Neural progenitor cell (in vitro differentiated cells): ENCODE data around the gene EAF1. TPM values are rescaled to one million over a fixed set of nuclear protein-coding genes. Genes with fewer than 3 reads are reported as not detected.

ENCODE experiments used
- DNase-seq: peaks from one replicate; pipeline ENCODE4 v3.0.0-alpha.2; 2016; ENCODE audit warnings: low spot score
- H2AFZ ChIP-seq: fragments of 200-600 bp; sonication (generic); replicated peaks from 2 replicates; pipeline ENCODE4 v1.6.1; 2016; ENCODE audit warnings: antibody characterized with exemption
- H3F3A ChIP-seq: fragments of 200-600 bp; sonication (generic); 2 replicates; pipeline ENCODE4 v1.6.1; 2016; ENCODE audit warnings: antibody characterized with exemption, low read depth
- H3K27ac ChIP-seq: fragments of 200-600 bp; sonication (generic); 2 replicates; pipeline ENCODE4 v1.5.1; 2016; ENCODE audit warnings: mild to moderate bottlenecking
- H3K27me3 ChIP-seq: fragments of 200-600 bp; sonication (generic); 2 replicates; pipeline ENCODE4 v1.6.1; 2016; ENCODE audit warnings: mild to moderate bottlenecking, moderate library complexity
- H3K36me3 ChIP-seq: fragments of 200-600 bp; sonication (generic); 2 replicates; pipeline ENCODE4 v1.5.1; 2016
- H3K4me1 ChIP-seq: fragments of 200-600 bp; sonication (generic); 2 replicates; pipeline ENCODE4 v1.6.1; 2016; ENCODE audit warnings: mixed run types
- H3K4me2 ChIP-seq: fragments of 200-600 bp; sonication (generic); 2 replicates; pipeline ENCODE4 v1.6.1; 2016
- H3K4me3 ChIP-seq: fragments of 200-600 bp; sonication (generic); 2 replicates; pipeline ENCODE4 v1.5.1; 2016
- H3K79me2 ChIP-seq: fragments of 200-600 bp; sonication (generic); 2 replicates; pipeline ENCODE4 v1.6.1; 2016; ENCODE audit warnings: low read depth
- H3K9ac ChIP-seq: fragments of 200-600 bp; sonication (generic); 2 replicates; pipeline ENCODE4 v1.6.1; 2016
- H3K9me3 ChIP-seq: fragments of 200-600 bp; sonication (generic); 2 replicates; pipeline ENCODE4 v1.5.1; 2016; ENCODE audit warnings: low read depth
- H4K20me1 ChIP-seq: fragments of 200-600 bp; sonication (generic); 2 replicates; pipeline ENCODE4 v1.6.1; 2016; ENCODE audit warnings: low read depth
- H3K27ac Mint-ChIP-seq: 3 replicates; pipeline ENCODE4 v1.8.0; 2021; ENCODE audit warnings: mixed read lengths
- H3K27me3 Mint-ChIP-seq: 2 replicates; pipeline ENCODE4 v1.8.0; 2022; ENCODE audit warnings: low read depth, mild to moderate bottlenecking, inconsistent platforms, moderate library complexity, mixed read lengths; ENCODE audit not compliant: insufficient read depth
- H3K36me3 Mint-ChIP-seq: 3 replicates; pipeline ENCODE4 v1.8.0; 2021; ENCODE audit warnings: mixed read lengths
- H3K4me1 Mint-ChIP-seq: 3 replicates; pipeline ENCODE4 v1.8.0; 2021; ENCODE audit warnings: mixed read lengths
- H3K4me3 Mint-ChIP-seq: 3 replicates; pipeline ENCODE4 v1.8.0; 2021; ENCODE audit warnings: mild to moderate bottlenecking, moderate library complexity, mixed read lengths
- H3K9me3 Mint-ChIP-seq: 3 replicates; pipeline ENCODE4 v1.8.0; 2020; ENCODE audit warnings: mixed read lengths
- CTCF ChIP-seq: fragments of 200-600 bp; sonication (generic); IDR thresholded peaks from 2 replicates; pipeline ENCODE4 v1.5.1; 2017; ENCODE audit warnings: antibody characterized with exemption, mild to moderate bottlenecking
- EZH2 ChIP-seq: fragments of 200-600 bp; sonication (generic); IDR thresholded peaks from 2 replicates; pipeline ENCODE4 v1.6.1; 2017; ENCODE audit warnings: antibody characterized with exemption, mild to moderate bottlenecking, moderate library complexity
- EZH2phosphoT487 ChIP-seq: fragments of 200-600 bp; sonication (generic); IDR thresholded peaks from 2 replicates; pipeline ENCODE4 v1.6.1; 2017; ENCODE audit warnings: antibody characterized with exemption
- total RNA-seq: library from RNA; depleted of rRNA; stranded (reverse); fragments of >200 nt; gene quantifications from 2 replicates; pipeline ENCODE4 v1.2.3, GENCODE V29; 2015; ENCODE audit warnings: low replicate concordance

EAF1 gene
- total RNA-seq, 1 donor from 2014 or later: 34.2 TPM

- no peak overlapping the region for H3K4me2 ChIP-seq
- no peak overlapping the region for H3K4me3 ChIP-seq
- Mint-ChIP-seq H3K4me3 (no peak overlapping the region), H3K36me3 (no peaks in the 10 kb centered on the region), H3K4me1 (no peaks in the 10 kb centered on the region), H3K9me3 (no peaks in the 10 kb centered on the region), H3K27me3 (peaks cover 3% of the 10 kb centered on the region), H3K27ac (no peak overlapping the region)
- no peaks in the 10 kb centered on the region for H3K36me3 ChIP-seq
- H2AFZ ChIP-seq: no peak overlapping the region
- DNase-seq: no peak
- TF ChIP-seq EZH2: no peak
- no peak for TF ChIP-seq CTCF
- TF ChIP-seq EZH2phosphoT487: no peak
- no peaks in the 10 kb centered on the region for H4K20me1 ChIP-seq
- H3F3A ChIP-seq: no peaks in the 10 kb centered on the region
- no peak overlapping the region for H3K27ac ChIP-seq
- no peaks in the 10 kb centered on the region for H3K9me3 ChIP-seq
- no peak overlapping the region for H3K9ac ChIP-seq
- no peaks in the 10 kb centered on the region for H3K4me1 ChIP-seq
- no peaks in the 10 kb centered on the region for H3K27me3 ChIP-seq
- H3K79me2 ChIP-seq: no peaks in the 10 kb centered on the region
These were observed 30.9 kb downstream of the EAF1 start for GRCh38 chr3:15458212-15458780.

- no peaks in the 10 kb centered on the region for H3F3A ChIP-seq
- H3K27me3 ChIP-seq: no peaks in the 10 kb centered on the region
- H3K27me3 Mint-ChIP-seq: peaks cover 3% of the 10 kb centered on the region
- no peak for TF ChIP-seq EZH2
- TF ChIP-seq CTCF: no peak
- TF ChIP-seq EZH2phosphoT487: no peak
- no peaks in the 10 kb centered on the region for H3K36me3 ChIP-seq
- H2AFZ ChIP-seq: no peak overlapping the region
- no peaks in the 10 kb centered on the region for H3K9me3 ChIP-seq
- H3K4me3 Mint-ChIP-seq: no peak overlapping the region
- H3K4me1 ChIP-seq: no peaks in the 10 kb centered on the region
- no peak overlapping the region for H3K27ac ChIP-seq
- no peak overlapping the region for H3K4me2 ChIP-seq
- H3K79me2 ChIP-seq: no peaks in the 10 kb centered on the region
- DNase-seq: no peak
- no peak overlapping the region for H3K9ac ChIP-seq
- H3K4me3 ChIP-seq: no peak overlapping the region
- H3K4me1 Mint-ChIP-seq: no peaks in the 10 kb centered on the region
- H3K36me3 Mint-ChIP-seq: no peaks in the 10 kb centered on the region
- H3K27ac Mint-ChIP-seq: no peak overlapping the region
- no peaks in the 10 kb centered on the region for H4K20me1 ChIP-seq
- H3K9me3 Mint-ChIP-seq: no peaks in the 10 kb centered on the region
These were observed 33.6 kb downstream of the EAF1 start for GRCh38 chr3:15460891-15461531.

GRCh38 chr3:15462451-15462850 lies 35.1 kb downstream of the EAF1 start:
- Histone ChIP-seq H3K9me3 (no peaks in the 10 kb centered on the region), H3K9ac (no peak overlapping the region), H4K20me1 (no peaks in the 10 kb centered on the region), H3F3A (no peaks in the 10 kb centered on the region), H3K79me2 (no peaks in the 10 kb centered on the region), H3K36me3 (no peaks in the 10 kb centered on the region), H3K27ac (no peak overlapping the region), H2AFZ (no peak overlapping the region), H3K4me3 (no peak overlapping the region), H3K4me1 (no peaks in the 10 kb centered on the region), H3K27me3 (no peaks in the 10 kb centered on the region), H3K4me2 (no peak overlapping the region)
- TF ChIP-seq EZH2phosphoT487 (no peak), EZH2 (no peak), CTCF (no peak)
- no peaks in the 10 kb centered on the region for H3K4me1 Mint-ChIP-seq
- no peaks in the 10 kb centered on the region for H3K27me3 Mint-ChIP-seq
- no peaks in the 10 kb centered on the region for H3K9me3 Mint-ChIP-seq
- no peak overlapping the region for H3K27ac Mint-ChIP-seq
- no peak for DNase-seq
- no peak overlapping the region for H3K4me3 Mint-ChIP-seq
- H3K36me3 Mint-ChIP-seq: no peaks in the 10 kb centered on the region
